Endodermal cell (in vitro differentiated cells): Measurements from ENCODE around the gene TMEM120B. TPM values are rescaled to one million over a fixed set of nuclear protein-coding genes. Genes with fewer than 3 reads are reported as not detected.

ENCODE experiments used
- DNase-seq: peaks from one replicate; pipeline ENCODE4 v3.0.0-alpha.2; 2017
- H3K27ac ChIP-seq: 2 replicates; pipeline ENCODE4 v1.5.1; 2013; ENCODE audit warnings: mild to moderate bottlenecking, low read depth, low read length, moderate library complexity
- H3K27me3 ChIP-seq: 2 replicates; pipeline ENCODE4 v1.6.1; 2013; ENCODE audit warnings: mild to moderate bottlenecking, low read length, moderate library complexity; ENCODE audit not compliant: insufficient read depth, control insufficient read depth, poor library complexity, severe bottlenecking
- H3K36me3 ChIP-seq: 2 replicates; pipeline ENCODE4 v1.7.0; 2013; ENCODE audit warnings: mild to moderate bottlenecking, low read length, moderate library complexity; ENCODE audit not compliant: control insufficient read depth, insufficient read depth
- H3K4me1 ChIP-seq: one replicate; pipeline ENCODE4 v1.7.0; 2013; ENCODE audit warnings: low read length; ENCODE audit not compliant: control insufficient read depth, insufficient read depth
- H3K4me3 ChIP-seq: 2 replicates; pipeline ENCODE4 v1.5.1; 2013; ENCODE audit warnings: mild to moderate bottlenecking, low read length, moderate library complexity
- H3K9ac ChIP-seq: 2 replicates; pipeline ENCODE4 v1.6.1; 2013; ENCODE audit warnings: mild to moderate bottlenecking, low read length, moderate library complexity; ENCODE audit not compliant: poor library complexity, severe bottlenecking; ENCODE audit errors: extremely low read depth
- H3K9me3 ChIP-seq: 2 replicates; pipeline ENCODE4 v1.6.1; 2013; ENCODE audit warnings: mild to moderate bottlenecking, low read length, moderate library complexity; ENCODE audit not compliant: control insufficient read depth
- H3K27ac Mint-ChIP-seq: 2 replicates; pipeline ENCODE4 v1.8.0; 2020; ENCODE audit warnings: mixed read lengths
- H3K27me3 Mint-ChIP-seq: 2 replicates; pipeline ENCODE4 v1.8.0; 2021; ENCODE audit warnings: mild to moderate bottlenecking, mixed read lengths; ENCODE audit not compliant: insufficient read depth
- H3K36me3 Mint-ChIP-seq: 2 replicates; pipeline ENCODE4 v1.8.0; 2020; ENCODE audit warnings: low read depth, mixed read lengths
- H3K4me1 Mint-ChIP-seq: 2 replicates; pipeline ENCODE4 v1.8.0; 2020; ENCODE audit warnings: mixed read lengths
- H3K4me3 Mint-ChIP-seq: 2 replicates; pipeline ENCODE4 v1.8.0; 2020; ENCODE audit warnings: mild to moderate bottlenecking, moderate library complexity, mixed read lengths
- H3K9me3 Mint-ChIP-seq: 2 replicates; pipeline ENCODE4 v1.8.0; 2020; ENCODE audit warnings: mild to moderate bottlenecking, mixed read lengths
- WGBS, 2 experiments: methylation state at CpG; one replicate each; pipeline versions ENCODE4 v1.1.5 to v1.1.7; 2013; ENCODE audit warnings: missing lambda C conversion rate in 2 of 2, mixed read lengths in 1 of 2; ENCODE audit not compliant: insufficient coverage in 1 of 2, insufficient read length in 1 of 2; 5-methylcytosine and 5-hydroxymethylcytosine counted together
- total RNA-seq, 2 donors: library from RNA; stranded (reverse); fragmentation: NEBNext Ultra II Directional in 1 of 2; extraction: Animal tissue kit (Norgen Biotek cat#: 25700) in 1 of 2; gene quantifications; 2 replicates in 1 of 2; 3 replicates in 1 of 2; pipeline ENCODE4 v1.2.1, GENCODE V29; 2021
- TF ChIP-seq, protein P1 (sequence below): fragments of 200-600 bp; sonication (generic); conservative IDR thresholded peaks from 2 replicates; pipeline ENCODE4 v1.5.0; 2021; ENCODE audit warnings: antibody characterized with exemption, mild to moderate bottlenecking

The TMEM120B gene
- total RNA-seq, 2 donors from 2014 or later, result 21.8 to 25.3 TPM

DNA sequence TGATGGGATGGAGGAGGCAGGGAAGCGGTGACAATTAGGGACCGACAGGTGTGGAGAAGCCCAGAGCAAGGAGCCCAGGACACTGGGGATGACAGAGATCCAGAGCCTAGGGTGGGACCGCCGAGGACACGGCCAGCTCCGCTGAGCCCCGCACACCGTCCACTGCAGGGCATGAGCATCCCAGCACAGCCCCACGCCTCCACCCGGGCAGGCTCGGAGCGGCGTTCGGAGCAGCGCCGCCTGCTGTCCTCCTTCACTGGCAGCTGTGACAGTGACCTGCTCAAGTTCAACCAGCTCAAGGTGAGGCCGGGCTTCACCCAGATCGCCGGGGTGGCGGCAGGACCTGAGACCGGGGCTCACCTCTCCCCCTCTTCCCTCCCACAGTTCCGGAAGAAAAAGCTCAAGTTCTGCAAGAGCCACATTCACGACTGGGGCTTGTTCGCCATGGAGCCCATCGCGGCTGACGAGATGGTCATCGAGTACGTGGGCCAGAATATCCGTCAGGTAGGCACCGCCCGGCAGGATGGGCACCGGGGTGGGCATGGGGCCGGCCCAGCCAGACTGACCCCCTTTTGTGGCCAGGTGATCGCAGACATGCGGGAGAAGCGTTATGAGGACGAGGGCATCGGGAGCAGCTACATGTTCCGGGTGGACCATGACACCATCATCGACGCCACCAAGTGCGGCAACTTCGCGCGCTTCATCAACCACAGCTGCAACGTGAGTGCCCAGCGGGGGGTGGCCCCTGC, 115.0 kb downstream of the TMEM120B start:
- Mint-ChIP-seq H3K9me3 (no peaks in the 10 kb centered on the region), H3K4me3 (no peak overlapping the region), H3K36me3 (peaks cover 76% of the 10 kb centered on the region), H3K4me1 (no peaks in the 10 kb centered on the region), H3K27me3 (peaks cover 1% of the 10 kb centered on the region), H3K27ac (no peak overlapping the region)
- H3K4me1 ChIP-seq, result no peaks in the 10 kb centered on the region
- DNase-seq, result peak; percentile 81
- no peaks in the 10 kb centered on the region for H3K9me3 ChIP-seq
- no peaks in the 10 kb centered on the region for H3K27me3 ChIP-seq
- TF ChIP-seq, protein P1, sequence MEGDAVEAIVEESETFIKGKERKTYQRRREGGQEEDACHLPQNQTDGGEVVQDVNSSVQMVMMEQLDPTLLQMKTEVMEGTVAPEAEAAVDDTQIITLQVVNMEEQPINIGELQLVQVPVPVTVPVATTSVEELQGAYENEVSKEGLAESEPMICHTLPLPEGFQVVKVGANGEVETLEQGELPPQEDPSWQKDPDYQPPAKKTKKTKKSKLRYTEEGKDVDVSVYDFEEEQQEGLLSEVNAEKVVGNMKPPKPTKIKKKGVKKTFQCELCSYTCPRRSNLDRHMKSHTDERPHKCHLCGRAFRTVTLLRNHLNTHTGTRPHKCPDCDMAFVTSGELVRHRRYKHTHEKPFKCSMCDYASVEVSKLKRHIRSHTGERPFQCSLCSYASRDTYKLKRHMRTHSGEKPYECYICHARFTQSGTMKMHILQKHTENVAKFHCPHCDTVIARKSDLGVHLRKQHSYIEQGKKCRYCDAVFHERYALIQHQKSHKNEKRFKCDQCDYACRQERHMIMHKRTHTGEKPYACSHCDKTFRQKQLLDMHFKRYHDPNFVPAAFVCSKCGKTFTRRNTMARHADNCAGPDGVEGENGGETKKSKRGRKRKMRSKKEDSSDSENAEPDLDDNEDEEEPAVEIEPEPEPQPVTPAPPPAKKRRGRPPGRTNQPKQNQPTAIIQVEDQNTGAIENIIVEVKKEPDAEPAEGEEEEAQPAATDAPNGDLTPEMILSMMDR, result peak; percentile 27
- H3K9ac ChIP-seq, result no peak overlapping the region
- peaks cover 79% of the 10 kb centered on the region for H3K36me3 ChIP-seq
- WGBS, 2 experiments, result 95 to 96% methylated on average over 42 to 48 of the region's 48 CpGs
- H3K27ac ChIP-seq, result no peak overlapping the region
- H3K4me3 ChIP-seq, result no peak overlapping the region

DNA sequence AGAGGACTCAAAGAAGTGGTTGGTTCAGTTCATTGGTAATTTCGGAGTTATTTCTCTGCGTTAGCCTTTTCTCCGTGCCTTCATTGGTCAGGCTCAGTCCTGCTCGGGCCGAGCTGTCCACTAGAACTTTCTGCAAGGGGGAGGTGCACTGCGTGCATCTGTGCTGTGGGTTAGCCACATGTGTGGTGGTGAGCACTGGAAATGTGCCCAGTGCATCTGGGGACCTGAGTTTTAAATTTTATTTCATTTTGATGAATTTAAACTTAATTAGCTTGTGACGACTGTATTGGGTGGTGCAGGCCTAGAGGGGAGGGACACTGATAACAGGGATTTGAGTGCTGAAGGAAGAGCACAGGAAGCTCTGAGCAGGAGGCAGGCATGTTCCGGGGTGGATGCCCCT, 115.8 kb downstream of the TMEM120B start:
- Histone ChIP-seq H3K36me3 (peaks cover 77% of the 10 kb centered on the region), H3K27ac (no peak overlapping the region), H3K4me3 (no peak overlapping the region), H3K27me3 (no peaks in the 10 kb centered on the region), H3K9ac (no peak overlapping the region), H3K4me1 (no peaks in the 10 kb centered on the region), H3K9me3 (no peaks in the 10 kb centered on the region)
- H3K36me3 Mint-ChIP-seq, result peaks cover 78% of the 10 kb centered on the region
- H3K27ac Mint-ChIP-seq, result peak overlapping the region; percentile 56
- H3K27me3 Mint-ChIP-seq, result peaks cover 1% of the 10 kb centered on the region
- no peaks in the 10 kb centered on the region for H3K9me3 Mint-ChIP-seq
- 94 to 100% methylated on average over 6 to 8 of the region's 8 CpGs for WGBS, 2 experiments
- H3K4me1 Mint-ChIP-seq, result no peaks in the 10 kb centered on the region
- no peak overlapping the region for H3K4me3 Mint-ChIP-seq
- no peak for DNase-seq
- TF ChIP-seq, protein P1, result no peak

DNA sequence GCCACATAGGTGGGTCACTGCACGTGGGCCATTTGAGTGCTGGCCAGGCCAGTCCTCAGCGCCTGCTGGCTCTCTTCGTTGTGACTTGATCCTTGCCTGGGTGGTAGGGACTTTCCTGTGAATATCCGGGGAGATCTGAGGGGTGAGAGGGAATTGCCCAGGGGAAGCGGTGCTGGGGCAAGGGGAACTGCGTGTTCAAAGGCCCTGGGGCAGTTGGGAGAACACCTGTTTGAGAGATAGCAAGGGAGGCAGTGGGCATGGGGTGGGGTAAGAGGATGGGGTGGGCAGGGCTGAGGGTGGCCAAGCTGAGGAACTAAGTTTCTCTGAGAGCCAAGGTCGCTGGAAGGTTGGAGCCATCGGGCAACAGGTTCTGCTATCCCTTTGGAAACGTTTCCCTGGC, 116.3 kb downstream of the TMEM120B start:
- Mint-ChIP-seq H3K9me3 (no peaks in the 10 kb centered on the region), H3K4me3 (no peak overlapping the region), H3K4me1 (no peaks in the 10 kb centered on the region), H3K27me3 (peaks cover 1% of the 10 kb centered on the region), H3K27ac (peak overlapping the region; percentile 56), H3K36me3 (peaks cover 73% of the 10 kb centered on the region)
- Histone ChIP-seq H3K27ac (no peak overlapping the region), H3K9me3 (no peaks in the 10 kb centered on the region), H3K4me1 (no peaks in the 10 kb centered on the region), H3K36me3 (peaks cover 72% of the 10 kb centered on the region), H3K4me3 (no peak overlapping the region), H3K27me3 (no peaks in the 10 kb centered on the region), H3K9ac (no peak overlapping the region)
- WGBS, 2 experiments, result 90 to 95% methylated on average over 7 to 9 of the region's 9 CpGs
- TF ChIP-seq, protein P1, result no peak
- peak; percentile 33 for DNase-seq
